T follicular helper cell (primary cell): Measurements from ENCODE around the gene LDLRAP1.

Experiments used
- DNase-seq: peaks from one replicate; pipeline ENCODE4 v3.0.0-alpha.2; 2020; ENCODE audit warnings: low read depth

LDLRAP1 gene

DNA sequence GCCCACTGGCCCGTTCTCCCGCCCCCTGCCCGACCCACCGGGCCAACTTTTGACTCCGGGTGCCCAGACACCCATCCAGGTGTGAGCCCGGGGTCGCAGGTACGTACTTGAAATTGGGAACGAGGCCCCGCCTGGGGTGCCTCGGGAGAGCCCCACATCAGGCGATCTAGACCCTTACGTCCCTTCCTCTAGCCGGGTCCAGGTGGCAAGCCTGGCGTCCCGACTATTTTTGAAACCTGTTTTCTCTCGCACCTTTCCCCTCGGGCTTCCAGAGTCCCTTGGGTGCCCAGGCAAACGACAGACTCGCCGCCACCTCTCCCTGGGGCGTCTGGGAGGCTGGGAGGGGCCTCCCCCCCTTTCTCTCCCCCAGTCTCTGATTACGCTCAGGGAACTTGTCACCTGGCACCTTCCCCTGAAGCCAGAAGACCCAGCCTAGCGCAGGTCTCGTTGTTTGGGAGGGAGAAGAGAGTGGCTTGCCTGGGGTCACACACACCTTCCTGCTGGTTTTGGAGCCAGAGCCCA, 898 bp downstream of the LDLRAP1 start:
- DNase-seq, result no peak

DNA sequence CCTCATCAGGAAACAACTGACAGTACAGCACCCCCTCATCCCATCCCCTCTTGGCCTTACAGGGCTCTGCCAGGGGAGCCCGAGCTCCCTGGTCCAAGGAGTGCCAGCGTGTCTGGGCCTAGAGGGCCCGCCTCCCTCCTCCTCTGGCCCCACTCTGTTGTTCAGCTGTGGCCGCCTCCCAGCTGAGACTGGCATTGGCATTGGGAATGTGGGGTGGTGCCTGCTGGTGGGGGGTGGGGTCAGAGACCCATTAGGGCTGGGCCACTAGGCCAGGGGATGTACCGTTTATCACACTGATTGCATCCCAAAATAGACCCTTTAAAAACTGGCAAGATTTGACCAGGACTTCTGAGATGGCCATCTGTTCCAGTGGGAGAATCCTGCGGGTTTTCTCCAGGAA, 1.4 kb downstream of the LDLRAP1 start:
- DNase-seq, result no peak

DNA sequence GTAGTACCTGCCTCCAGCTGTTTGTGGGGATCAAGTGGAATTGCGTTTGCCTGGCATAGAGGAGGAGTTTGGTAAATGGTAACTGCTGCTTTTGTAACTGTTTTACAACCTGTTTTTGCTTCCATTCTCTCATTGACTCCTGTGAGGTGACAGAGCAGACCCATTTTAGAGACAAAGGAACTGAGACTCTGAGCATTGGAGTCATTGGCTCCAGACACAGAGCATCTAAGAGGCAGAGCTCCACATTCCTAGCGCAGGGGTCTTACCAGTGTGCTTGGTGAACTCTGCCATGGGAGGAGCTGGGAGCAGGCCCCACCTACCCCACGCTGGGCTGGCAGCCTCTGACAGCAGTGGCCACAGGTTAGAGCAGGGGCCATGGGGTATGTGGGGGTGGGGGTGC, 2.4 kb downstream of the LDLRAP1 start:
- no peak for DNase-seq

DNA sequence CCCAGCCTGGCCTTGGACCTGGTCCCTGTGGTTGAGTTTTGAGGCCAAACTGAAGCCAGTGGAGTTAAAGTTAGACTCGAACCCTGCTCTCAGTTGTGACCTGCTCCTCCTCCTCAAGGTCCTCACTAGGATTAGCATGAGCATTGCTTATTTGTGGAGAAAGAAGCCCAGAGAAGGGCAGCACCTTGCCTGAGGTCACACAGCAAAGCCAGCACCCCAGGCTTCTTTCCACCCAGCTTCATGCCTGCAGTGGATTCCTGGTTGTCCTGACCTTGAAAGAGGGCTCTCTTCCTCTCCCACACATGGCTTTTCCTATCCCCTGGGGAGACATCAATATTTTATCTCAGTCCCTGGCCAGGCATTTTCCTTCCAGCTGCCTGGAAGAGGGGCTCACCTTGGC, 2.8 kb downstream of the LDLRAP1 start:
- no peak for DNase-seq

DNA sequence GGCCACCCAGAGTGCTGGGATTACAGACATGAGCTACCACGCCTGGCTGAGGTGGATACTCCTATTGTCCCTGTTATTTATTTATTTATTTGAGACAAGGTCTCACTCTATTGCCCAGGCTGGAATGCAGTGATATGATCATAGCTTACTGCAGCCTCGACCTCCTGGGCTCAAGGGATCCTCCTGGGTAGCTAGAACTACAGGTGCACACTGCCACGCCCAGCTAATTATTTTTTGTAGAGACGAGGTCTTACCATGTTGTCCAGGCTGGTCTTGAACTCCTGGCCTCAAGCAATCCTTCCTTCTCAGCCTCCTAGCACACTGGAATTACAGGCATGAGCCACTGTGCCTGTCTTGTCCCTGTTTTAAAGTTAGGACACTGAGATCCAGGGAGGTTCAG, 5.2 kb downstream of the LDLRAP1 start:
- DNase-seq, result no peak

DNA sequence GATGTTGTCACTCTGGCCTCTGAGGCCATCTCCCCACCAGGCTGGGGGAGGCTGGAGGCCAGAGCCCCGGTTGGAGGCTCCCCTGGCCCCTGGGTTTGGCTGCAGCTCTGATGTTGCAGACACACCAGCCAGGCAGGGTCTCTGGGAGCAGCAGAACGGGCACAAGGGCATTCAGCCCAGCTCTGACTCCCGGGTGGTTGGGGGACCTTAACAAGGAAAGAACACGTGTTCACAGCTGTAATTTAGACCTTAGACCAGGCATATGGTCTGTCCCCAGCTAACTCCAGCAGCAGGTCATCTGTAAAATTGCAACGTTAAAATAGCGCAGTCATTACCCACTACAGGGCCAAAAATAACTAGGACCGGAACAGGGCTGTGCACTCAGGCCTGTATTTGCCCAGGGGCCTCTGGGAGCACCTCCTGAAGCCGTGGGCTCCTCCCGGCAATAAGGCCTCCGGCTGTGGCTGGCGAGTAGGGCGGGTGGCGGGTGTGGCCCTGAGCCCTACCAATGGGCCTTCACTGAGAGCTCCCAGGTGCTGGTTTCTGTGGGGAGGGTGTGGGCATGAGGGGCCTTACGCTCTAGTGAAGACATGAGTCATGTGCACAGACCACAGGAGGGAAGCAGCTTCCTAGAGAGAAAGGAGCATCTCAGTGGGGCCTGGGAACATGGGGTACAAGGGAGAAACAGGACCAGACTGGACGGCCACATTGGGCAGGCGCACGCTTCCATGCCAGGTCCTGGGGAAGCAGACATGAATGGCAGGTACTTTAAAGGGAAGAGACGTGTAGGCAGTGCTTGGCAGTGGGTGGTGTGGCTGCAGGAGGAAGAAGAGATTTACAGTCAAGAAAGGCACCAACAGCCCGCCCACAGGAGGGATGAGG, 6.1 kb downstream of the LDLRAP1 start:
- DNase-seq, result peak; percentile 65

DNA sequence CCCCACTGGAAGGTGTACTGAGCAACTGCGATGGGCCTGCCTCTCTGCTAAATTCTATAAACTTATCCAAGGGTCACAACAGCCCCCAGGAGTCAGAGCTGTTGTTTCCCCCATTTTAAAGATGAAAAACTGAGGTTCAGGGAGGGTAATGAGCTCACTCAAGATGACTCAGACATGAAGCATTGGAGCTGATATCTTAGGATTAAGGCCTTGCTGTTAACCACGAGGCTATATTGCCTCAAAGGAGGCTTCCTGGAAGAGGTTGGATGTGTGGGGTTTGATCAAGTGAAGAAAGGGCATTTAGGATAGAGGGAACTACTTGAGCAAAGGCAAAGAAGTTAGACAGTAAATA, 6.7 kb downstream of the LDLRAP1 start:
- DNase-seq, result no peak

DNA sequence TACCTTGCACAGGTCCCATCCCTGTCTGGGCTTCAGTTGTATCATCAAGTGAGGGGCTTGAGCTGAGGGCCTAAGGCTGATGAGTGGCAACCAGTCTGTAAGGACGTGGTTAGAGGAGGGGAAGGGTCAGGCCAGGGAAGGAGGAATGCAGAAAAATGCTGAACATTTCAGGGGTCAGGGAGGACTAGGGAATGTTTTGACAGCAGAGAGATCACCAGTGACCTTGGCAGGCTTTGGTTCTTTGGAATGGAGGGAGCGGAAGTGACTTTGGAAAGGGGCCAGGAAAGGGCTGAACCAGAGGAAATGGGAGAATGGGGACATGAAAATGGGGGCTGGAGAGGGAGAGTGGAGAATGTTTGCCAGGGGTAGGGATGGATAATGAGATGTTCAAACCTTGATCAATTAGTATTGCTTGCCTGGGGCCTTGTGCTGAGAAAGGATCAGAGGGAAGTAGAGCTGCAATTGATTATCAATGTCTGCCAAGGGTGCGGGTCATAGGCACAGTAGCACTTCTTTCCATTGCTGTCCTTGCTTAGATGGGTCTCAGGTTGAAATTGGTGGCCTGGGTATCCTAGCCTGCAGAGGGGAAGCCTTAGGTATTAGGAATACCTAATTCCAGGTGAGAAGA, 7.4 kb downstream of the LDLRAP1 start:
- DNase-seq, result no peak

DNA sequence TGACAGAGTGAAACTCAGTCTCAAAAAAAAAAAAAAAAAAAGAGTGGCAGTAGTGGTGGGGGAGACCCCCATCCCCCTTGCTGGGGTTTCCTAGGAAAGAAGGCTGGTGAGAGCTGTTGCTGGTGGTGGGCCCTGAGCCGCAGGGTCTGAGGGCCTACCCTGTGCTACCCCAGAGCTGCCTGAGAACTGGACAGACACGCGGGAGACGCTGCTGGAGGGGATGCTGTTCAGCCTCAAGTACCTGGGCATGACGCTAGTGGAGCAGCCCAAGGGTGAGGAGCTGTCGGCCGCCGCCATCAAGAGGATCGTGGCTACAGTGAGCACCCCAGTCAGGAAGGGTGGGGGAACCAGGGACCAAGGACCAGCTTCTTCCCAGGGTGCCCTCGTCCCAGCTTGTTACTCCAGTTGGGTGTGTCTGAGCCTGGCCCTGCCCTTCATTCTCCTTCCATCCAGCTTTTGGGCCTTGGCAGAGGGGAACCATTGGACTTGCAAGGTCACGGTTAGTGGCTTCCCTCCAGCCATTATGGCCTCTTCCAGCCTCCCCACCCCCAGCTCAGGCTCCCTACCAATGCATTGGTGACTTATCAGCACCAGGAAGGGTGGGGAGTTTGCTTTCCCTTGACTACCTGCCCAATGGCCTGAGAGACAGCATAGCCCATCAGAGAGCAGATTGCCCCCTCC, 10.5 kb downstream of the LDLRAP1 start:
- DNase-seq, result no peak

DNA sequence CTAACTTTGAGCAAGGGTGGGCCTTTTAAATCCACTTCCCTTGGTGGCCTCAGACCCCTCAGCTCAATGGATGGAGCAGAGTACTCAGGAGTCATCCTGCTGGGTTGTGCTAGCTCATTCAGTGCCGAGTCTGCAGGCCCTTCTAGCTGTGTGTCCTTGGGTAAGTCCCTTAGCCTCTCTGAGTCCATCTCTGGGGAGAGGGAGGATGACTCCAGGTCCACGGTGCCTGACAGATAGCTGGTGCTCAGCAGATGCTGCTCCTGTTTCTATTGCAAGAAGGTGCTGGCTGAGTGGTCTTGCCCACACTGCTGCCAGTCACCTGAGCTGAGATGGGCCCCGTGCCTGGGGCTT, 11.0 kb downstream of the LDLRAP1 start:
- DNase-seq, result no peak

DNA sequence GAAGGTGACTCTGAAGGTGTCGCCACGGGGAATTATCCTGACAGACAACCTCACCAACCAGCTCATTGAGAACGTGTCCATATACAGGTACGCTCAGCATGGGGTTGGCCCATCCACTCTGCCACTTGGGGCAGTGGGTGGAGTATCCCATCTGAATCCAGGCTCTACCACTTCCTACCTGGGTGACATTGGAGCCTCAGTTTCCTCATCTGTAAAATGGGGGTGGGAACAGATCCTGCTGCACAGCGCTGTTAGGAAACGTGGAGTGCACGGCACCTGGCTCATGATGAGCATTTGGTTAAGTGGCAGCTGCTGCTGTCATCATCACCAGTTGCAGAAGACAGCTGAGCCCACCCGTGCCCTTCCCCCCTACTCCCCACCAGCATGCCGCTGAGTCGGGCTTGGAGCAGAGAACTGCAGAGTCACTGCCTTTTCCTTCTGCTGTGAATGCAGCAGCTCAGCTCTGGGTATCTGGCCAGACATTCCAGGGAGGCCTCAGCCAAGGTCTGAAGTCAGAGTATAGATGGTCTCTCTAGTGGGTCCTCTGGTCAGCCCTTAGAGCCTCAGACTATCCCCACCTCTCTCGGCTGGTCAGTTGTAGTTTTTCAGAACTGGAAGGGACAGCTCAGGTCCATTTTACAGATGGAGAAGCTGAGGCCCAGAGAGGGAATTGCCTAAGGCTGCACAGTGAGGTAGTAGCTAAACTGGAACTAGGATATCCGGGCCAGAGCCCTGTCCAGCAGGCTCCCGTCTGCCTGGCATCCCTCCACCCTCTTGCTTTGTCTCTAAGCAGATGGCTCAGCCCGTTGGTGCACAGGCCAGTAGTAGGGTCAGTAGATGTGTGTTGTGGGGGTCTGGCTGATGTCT, 11.7 kb downstream of the LDLRAP1 start:
- no peak for DNase-seq

DNA sequence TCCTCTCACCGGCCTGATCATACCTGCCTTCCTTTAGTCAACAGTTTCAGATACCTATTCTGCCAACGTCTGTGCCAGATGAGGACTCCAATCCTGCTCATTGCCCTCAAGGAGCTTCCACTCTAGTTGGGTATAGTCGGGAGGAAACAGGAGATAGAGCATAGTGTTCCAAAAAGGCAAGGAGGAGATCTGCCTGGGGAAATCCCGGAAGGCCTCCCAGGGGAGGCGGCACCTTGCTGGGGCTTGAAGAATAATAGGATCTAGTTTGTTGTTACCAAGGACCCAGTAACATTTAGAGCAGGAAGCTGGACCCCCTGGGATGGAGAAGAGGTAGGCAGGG, 12.3 kb downstream of the LDLRAP1 start:
- DNase-seq, result no peak

DNA sequence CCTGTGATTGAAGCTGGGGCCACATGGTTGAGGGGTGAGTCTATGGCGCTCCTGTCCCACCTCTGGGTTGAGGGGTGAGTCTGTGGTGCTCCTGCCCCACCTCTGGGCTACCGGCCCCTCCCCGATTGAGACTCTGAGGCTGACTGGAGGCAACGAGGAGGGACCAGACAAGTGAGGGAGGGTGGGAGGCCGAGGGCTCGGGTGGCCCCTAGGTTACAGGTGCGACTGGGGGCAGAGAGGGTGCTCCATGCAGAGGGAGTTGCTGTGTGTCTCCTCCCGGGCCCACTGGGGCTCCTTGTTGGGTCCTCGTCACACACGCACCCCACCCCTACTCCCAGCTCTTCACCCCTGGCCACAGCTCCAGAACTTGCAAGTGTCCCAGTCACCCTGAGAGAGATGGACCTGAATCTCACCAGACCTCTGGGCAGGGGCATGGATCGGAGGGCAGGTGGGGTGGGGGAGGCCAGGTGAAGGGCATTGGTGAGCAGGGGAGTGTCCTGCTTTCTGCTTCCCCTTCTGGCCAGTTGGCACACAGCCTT, 12.8 kb downstream of the LDLRAP1 start:
- DNase-seq, result no peak

DNA sequence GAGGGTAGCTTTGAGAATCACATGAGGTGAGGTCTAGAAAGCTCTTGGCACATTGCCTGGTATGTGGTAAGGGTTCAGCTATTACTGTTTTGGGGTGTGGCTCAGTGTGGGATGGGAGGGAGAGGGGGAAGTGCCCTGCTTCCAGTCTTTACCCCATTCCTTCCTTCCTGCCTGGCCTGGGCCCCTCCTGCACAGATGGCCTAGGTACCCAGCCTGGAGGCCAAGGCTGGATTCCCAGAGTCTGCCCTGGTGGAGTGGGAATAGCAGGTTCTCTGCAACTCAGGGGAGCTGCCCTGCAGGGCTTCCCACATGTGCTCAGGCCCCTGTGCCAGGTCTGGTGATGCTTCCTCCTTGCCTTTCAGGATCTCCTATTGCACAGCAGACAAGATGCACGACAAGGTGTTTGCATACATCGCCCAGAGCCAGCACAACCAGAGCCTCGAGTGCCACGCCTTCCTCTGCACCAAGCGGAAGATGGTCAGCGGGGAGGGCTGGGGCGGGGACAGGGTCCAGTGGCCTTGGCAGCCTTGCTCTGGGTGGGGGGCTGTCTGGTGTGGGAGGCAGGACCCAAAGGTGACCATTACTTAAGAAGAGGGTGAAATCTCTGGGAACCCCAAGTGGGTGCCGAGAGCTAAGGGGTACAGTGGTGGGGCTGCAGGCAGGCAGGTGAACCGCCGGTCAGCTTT, 13.5 kb downstream of the LDLRAP1 start:
- no peak for DNase-seq

DNA sequence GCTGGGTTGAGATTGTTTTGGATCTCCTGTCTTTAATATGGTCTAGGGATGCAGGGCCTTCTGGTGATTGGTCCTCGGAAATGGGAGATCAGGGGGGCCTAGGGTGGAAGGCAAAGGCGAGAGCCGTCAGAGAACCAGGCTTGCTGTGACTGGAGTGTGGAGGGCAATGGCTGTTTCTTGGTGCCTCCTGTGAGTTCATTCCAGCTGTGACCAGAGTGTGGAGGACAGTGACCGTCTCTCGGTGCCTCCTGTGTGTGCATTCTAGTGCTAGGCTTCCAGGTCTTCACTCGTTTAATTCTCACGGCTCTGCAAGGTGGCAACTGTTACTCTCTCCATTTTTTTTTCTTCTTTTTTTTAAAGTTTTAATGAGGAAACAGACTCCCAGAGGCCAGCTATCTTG, 14.1 kb downstream of the LDLRAP1 start:
- no peak for DNase-seq

DNA sequence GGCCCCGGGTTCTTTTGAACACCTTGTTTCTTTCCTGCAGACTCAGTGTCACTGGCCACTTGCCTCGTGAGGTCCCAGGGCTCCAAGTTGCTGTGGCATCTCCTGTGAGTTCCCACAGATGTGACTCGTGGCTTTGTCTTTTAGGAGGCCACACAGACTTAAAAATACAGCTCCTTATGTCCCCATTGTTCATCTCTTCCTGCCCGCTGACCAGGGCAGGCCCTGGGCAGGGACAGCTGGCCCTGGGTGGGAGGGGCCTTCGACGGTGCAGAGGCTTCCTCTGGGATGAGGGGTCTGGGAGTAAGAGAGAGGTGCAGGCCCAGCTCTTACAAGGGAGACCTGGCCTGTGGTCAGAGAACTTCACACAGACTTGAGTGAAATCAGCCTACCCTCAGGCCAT, 15.6 kb downstream of the LDLRAP1 start:
- DNase-seq, result no peak

DNA sequence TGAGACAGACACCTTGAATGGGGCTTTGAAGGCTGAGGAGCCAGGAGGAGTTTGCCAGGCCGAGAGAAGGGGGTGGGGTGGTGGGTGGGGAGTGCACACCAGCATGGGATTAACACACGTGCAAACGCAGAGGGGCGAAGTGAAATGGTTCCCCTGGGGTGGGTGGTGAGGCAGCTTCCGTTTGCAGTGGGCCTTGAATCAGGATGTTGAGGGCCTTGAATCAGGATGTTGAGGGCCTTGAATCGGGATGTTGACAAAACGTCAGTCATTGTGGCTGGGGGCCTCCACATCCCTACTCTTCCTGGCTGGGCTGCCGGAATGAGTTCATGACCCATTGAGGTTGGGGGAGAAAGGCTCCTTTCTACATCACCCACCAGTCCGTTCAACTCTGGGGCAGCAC, 16.6 kb downstream of the LDLRAP1 start:
- no peak for DNase-seq

DNA sequence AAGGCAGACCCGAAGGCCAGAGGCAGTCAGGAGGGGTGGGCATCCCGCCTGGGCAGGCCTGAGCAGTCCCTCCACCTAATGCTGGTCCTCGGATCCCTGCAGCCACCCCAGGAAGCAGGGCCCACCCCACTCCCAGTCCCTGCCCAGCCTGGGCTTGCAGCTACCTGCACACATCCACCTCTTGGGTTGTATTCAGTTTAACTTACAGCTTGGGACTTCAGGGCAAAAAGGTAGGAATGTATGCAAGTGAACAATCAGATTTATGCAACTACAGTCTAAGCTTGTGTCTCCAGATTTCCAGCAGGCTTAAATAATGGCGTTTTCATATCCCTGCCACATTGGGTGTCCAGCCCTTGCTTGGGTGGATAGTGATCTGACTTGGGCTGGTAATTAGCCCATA, 17.4 kb downstream of the LDLRAP1 start:
- DNase-seq, result no peak

DNA sequence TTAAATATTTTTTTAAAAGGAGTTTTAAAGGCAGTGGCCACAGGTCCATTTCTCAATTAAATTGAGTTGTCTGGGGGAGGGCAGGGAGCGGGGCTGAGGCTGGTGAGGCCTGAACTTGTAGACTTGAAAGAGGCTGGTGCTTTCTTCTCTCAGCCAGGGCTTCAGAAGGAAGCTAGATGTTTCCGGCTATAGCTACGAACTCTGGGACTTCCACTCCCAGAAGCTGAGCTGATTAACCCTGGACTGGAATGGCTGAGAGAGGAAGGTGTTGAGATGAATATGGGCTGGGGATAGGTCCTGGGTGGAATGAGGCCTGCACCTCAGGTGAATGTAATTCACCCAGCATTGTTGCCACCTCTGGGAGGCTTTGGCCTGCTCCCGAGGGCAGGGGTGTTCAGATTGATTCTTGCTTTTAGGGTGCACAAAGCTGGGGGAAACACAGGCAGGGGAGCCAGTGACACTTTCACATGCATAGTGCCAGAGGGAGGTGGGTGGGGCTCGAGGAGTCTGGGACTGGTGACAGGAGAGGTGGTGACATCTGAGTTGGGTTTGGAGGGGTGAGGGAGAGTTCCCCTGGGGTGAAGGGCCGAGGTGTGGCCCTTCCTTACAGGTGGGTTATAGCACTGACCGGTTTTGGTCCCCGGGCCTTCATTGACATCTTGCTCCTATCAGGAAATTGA, 18.2 kb downstream of the LDLRAP1 start:
- DNase-seq, result no peak

DNA sequence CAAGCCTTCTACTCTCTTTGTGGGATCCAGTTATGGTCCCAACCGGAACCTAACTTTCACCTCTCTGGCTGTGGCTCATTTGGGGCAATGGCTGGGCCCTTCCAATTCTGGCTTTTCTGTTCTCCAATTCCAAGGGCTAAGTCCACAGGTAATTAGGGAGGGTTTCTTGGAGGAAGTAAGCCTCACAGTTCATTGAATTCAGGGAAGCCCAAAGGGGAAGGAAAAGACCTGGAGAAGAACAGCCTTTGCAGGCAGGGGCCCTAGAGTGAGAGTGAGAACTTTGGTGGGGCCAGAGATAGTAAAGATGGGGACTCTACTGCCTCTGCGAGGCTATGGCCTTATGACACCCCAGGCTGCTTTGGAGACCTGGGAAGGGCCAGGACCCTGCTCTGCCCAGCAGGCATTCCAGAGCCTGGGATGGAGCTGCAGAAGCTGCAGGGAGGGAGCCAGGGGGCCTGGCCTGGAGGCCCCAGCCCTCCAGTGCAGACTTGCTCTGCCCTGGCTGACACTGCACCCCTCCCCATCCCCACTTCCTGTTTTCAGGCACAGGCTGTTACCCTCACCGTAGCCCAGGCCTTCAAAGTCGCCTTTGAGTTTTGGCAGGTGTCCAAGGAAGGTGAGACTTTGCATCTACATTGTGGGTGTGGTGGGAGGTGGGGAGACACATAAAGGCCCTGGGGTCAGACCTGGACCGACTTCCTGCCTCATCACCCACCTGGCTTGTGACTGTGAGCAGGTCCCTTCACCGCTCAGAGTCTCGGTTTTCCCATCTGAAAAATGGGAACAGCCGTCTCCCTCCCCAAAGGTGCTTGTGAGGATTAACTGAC, 18.9 kb downstream of the LDLRAP1 start:
- DNase-seq, result peak; percentile 75
